Peyer's patch (tissue), 4 donors: ENCODE data around the gene GALNS.

ENCODE experiments used
- CTCF ChIP-seq, 6 experiments: fragments of 450-650 bp in 4 of 6; fragments of 200-600 bp in 2 of 6; sonication (generic) in 1 of 6; IDR thresholded peaks; one replicate each; pipeline ENCODE4 v1.5.1; 2017 to 2019; ENCODE audit warnings: antibody characterized with exemption in 6 of 6, mild to moderate bottlenecking in 3 of 6, moderate library complexity in 1 of 6
- POLR2A ChIP-seq, 2 donors: fragments of 450-650 bp; IDR thresholded peaks; one replicate each; pipeline ENCODE4 v1.5.1; 2017; ENCODE audit warnings: antibody characterized with exemption in 2 of 2, mild to moderate bottlenecking in 2 of 2, moderate library complexity in 2 of 2

- TF ChIP-seq CTCF (IDR thresholded peaks at IDR 0.05): no peak
- no peak for TF ChIP-seq POLR2A (IDR thresholded peaks at IDR 0.05)
Observed at GRCh38 chr16:88766975-88767374, 89.8 kb downstream of the GALNS start.
